ENCODE data around the gene NEXN.
"Not testable (repeated sequence)": the region's sequence is repeated elsewhere in the genome, so short reads cannot be mapped to it uniquely, and the experiment has no call there.

Gene NEXN

GRCh38 chr1:77906019-77906545, 17.7 kb downstream of the NEXN start:
- DNase-seq: no peak

GRCh38 chr1:77906624-77907023, 18.2 kb downstream of the NEXN start:
- DNase-seq: no peak

DNA sequence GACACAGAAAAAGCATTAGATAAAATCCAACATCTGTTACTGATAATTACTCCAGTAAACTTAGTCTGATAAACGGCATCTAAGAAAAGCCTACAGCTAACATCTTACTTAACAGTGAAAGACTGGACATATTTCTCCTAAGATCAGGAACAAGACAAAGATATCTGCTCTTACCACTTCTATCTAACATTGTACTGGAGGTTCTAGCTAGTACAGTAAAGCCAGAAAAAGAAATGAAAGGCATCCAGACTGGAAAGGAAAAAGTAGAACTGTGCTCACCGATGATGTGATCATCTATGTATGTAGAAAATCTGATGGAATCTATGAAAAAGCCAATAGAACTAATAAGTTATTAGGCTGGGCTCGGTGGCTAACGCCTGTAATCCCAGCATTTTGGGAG, 21.7 kb downstream of the NEXN start:
- no peak for DNase-seq

GRCh38 chr1:77918918-77919317, 30.5 kb downstream of the NEXN start:
- not testable (repeated sequence) for DNase-seq

GRCh38 chr1:77925518-77925917, 37.1 kb downstream of the NEXN start:
- DNase-seq: no peak

GRCh38 chr1:77925956-77926355, 37.5 kb downstream of the NEXN start:
- DNase-seq: no peak

- DNase-seq: no peak
These were observed 38.3 kb downstream of the NEXN start for GRCh38 chr1:77926561-77927357.

DNA sequence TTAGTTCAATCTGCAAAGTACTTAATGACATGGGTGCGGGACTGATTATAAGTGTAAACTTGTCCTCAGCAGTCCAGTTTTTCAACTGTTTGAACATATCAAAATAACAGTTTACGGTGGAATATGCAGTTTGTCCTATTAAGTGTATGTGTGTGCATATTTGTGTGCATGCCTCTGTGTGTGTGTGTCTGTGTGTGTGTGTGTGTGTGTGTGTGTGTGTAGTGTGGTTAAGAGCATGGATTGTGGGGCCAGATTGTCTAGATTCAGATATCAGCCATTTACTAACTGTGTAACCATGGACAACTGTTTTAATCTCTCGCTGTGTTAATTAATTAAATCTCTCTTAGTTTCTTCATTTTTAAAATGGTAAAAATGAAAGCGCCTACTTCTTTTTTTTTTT, 39.0 kb downstream of the NEXN start:
- no peak for DNase-seq

DNA sequence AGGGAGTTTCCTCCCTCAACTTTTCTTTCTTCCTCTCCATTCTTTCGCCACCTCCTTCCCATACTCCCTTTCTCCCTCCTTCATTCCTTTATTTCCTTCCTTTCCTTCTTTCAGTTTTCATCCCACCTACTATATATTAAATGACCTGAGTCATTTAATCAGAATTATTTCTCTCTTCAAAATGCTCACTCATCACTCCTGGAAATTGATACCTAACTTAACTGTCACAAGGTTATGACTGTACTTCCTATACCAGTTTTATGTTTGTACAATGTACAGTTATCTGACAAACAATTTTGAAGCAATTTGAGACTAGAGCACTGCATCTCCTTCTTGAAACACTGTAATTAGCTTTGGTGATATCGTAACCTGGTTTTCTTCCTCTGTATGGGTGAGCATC, 41.4 kb downstream of the NEXN start:
- DNase-seq: no peak

GRCh38 chr1:77938651-77939050, 50.2 kb downstream of the NEXN start:
- no peak for DNase-seq

DNA sequence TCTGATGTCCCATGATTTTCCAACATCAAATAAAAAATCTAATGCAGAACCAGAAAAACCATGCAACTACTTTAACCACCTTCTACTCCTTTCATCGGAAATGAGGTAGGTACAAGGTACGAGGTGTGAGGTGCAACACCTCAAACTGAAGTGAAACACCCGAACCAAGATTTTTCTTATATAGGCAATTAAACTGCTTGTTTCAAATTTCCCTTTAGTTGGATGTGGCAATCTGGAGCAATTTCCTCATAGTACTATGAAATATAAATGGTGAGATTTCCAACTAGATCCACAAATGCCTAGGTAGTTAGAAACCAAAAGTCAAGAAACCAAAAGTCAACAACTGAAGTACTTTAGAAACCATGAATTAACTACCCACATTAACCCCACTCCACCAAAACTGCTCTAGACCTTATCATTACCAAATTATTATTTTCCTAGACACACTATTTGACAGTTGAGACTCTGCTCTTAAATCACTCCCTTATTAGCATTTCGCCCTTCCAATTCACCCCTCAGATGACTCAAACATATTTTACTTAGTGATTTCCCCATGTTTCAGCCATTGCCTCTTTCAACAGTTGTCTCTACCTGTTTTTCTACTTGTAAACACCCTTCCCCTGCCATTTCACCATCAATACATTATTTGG, 52.6 kb downstream of the NEXN start:
- DNase-seq: no peak

DNA sequence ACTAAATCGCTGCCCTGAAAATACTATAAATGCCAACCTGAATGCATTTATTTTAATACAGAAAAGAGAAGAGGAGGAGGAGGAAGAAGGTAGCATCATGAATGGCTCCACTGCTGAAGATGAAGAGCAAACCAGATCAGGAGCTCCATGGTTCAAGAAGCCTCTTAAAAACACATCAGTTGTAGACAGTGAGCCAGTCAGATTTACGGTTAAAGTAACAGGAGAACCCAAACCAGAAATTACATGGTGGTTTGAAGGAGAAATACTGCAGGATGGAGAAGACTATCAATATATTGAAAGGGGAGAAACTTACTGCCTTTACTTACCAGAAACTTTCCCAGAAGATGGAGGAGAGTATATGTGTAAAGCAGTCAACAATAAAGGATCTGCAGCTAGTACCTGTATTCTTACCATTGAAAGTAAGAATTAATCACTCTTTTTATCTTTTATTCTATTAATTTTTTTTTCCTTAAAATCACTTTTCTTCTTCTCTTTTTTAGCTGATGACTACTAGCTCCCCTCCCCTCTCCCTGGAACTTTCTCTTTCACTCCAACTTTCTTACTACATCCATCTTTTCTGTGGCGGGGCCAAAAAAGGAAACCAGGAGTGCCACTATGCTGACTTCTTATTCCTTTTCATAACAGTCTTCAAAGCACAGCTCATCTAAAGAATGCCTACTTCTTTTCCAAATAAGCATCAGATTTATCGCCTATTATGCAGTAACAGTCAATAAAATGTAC, 54.1 kb downstream of the NEXN start:
- DNase-seq: no peak

- no peak for DNase-seq
These were observed 56.9 kb downstream of the NEXN start for GRCh38 chr1:77945345-77945744.

DNA sequence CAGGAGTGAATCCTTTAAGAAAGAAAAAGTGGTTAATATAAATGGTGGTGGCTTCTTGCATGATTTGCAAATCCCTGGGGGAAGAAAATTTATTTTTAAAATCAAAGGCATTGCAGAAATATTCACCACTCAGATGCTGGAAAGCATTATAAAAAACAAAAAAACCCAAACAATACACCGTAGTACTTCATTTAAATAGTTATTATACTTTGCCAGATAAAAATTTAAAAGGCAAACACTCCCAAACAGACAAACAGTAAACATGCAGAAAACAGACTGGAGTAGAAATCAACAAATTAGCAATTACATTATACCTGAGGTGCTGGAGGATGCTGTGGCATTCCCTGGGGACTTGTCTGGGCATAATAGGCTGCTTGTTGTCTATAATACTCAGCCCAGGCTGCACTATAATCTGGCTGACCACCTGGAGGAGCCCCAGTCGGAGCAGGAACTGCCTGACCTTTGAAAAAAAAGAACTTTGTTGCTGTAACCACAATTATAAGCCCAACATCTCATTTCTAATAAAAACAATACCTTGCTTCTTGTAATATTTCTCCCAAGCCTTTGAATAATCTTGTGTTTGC, 60.5 kb downstream of the NEXN start:
- DNase-seq: no peak

DNA sequence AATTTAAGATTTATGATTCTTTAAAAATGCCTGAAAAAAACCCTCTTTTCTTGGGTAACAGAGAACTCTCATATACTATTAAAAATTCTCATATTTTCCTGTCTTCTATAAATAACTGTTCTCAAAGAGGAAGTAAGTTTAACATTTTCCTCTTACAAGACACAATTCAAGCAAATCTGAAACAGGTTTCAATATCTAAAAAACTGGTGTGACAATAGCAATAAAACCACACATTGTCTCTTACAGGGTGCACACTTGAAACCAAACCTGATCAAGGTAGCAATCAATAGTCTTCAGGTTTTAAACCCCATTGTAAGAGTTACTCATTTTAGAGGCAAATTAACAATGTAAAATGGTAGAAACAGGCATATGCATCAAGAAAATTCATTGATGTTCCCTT, 62.4 kb downstream of the NEXN start:
- no peak for DNase-seq

GRCh38 chr1:77951328-77951727, 62.9 kb downstream of the NEXN start:
- no peak for DNase-seq

DNA sequence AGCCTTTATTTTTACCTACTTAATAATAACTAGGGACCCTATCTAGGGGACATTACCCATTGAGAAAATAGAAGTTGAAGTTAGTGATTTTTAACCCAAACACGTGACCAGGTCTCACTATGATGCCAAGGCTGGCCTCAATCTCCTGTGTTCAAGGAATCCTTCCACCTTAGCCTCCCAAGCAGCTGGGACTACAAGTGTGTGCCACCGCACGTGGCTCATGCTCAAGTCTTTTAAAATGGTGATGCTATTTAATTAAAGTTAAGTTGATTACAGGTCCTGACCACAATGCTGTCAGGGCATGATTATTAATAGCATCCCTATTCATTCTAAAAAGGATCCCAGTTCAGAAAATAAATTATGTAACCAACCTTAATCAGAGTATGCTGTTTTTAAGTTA, 65.5 kb downstream of the NEXN start:
- no peak for DNase-seq

GRCh38 chr1:77954521-77954920, 66.1 kb downstream of the NEXN start:
- no peak for DNase-seq

GRCh38 chr1:77955709-77956108, 67.3 kb downstream of the NEXN start:
- DNase-seq: no peak

DNA sequence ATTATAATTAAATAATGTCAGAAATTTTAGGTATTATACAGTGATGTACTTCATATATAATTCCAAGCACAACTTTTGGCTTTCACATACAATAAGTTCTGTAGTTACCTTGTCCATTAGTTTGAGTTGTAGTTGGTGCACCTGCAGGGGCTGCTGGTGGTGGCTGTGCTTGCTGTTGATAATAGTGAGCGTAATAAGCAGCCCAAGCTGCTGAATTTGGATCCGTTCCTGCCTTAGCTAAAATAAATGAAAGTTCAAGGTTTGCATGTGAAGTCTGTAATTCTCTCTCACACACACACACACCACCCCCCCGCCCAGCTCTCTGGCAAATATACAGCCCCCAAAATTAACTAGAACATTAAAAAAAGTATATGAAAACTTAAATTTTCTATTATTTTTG, 68.0 kb downstream of the NEXN start:
- no peak for DNase-seq

- DNase-seq: no peak
These were observed 70.0 kb downstream of the NEXN start for GRCh38 chr1:77958391-77958790.

DNA sequence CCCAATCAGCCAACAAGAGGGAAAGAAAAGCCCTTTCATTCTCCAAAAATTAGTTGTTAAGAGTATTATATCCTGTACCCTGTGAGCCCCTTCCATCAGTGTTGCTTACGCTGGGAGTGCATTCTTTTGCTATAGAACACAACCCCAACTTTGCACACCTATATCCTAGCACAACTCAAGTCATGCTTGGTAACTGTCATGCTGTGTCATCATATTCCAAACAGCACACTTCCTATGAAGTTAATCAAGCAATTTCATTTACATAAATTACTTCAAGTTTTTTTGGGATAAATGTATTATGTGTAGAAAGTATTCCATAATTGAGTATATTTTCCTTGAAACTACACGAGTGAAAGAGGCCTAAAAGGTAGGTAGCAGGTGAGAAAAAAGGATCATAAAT, 70.4 kb downstream of the NEXN start:
- DNase-seq: no peak

DNA sequence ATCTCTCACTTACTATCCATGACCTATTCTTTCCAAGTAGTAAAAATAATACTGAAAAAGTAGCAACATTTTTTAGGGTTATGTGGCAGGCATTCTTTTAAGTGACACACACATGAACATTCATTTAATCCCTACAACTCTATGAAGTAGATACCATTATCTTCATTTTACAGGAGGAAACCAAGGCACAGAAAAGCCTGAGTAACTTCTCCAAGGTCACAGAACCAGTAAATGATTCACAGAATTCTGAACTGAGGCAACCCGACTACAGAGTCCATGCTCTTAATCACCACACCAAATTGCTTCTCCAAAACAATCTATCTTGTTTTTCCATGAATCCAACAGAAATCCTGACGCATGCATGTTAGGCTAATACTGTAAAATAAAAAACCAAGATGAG, 73.0 kb downstream of the NEXN start:
- no peak for DNase-seq

Measured in activated CD8-positive, alpha-beta memory T cell treated with anti-CD3 and anti-CD28 coated beads for 24 hours (primary cell).